Neural progenitor cell (in vitro differentiated cells): ENCODE measurements around the gene SPOCK1.

Experiments used
- EZH2 ChIP-seq: fragments of 200-600 bp; sonication (generic); IDR thresholded peaks from 2 replicates; pipeline ENCODE4 v1.6.1; 2017; ENCODE audit warnings: antibody characterized with exemption, mild to moderate bottlenecking, moderate library complexity
- TF ChIP-seq, protein P1 (sequence below): fragments of 200-600 bp; sonication (generic); IDR thresholded peaks from 2 replicates; pipeline ENCODE4 v1.5.1; 2017; ENCODE audit warnings: antibody characterized with exemption, mild to moderate bottlenecking

DNA sequence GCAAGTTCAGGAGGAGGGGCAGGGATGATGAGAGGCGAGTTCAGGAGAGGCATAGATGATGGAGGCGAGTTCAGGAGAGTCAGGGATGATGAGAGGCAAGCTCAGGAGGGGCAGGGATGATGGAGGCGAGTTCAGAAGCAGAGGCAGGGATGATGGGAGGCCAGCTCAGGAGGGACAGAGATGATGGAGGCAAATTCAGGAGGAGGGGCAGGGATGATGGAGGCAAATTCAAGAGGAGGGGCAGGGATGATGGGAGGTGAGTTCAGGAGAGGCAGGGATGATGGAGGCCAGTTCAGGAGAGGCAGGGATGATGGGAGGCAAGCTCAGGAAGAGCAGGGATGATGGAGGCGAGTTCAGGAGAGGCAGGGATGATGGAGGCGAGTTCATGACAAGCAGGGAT lies 17.8 kb upstream of the SPOCK1 start:
- TF ChIP-seq, protein P1, sequence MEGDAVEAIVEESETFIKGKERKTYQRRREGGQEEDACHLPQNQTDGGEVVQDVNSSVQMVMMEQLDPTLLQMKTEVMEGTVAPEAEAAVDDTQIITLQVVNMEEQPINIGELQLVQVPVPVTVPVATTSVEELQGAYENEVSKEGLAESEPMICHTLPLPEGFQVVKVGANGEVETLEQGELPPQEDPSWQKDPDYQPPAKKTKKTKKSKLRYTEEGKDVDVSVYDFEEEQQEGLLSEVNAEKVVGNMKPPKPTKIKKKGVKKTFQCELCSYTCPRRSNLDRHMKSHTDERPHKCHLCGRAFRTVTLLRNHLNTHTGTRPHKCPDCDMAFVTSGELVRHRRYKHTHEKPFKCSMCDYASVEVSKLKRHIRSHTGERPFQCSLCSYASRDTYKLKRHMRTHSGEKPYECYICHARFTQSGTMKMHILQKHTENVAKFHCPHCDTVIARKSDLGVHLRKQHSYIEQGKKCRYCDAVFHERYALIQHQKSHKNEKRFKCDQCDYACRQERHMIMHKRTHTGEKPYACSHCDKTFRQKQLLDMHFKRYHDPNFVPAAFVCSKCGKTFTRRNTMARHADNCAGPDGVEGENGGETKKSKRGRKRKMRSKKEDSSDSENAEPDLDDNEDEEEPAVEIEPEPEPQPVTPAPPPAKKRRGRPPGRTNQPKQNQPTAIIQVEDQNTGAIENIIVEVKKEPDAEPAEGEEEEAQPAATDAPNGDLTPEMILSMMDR = no peak
- TF ChIP-seq EZH2 = no peak
